Spleen (tissue), 7 donors: ENCODE results near the gene SPG11.

Experiments used
- CTCF ChIP-seq, 11 experiments: fragments of 200-600 bp in 7 of 11; fragments of 450-650 bp in 4 of 11; sonication (generic) in 4 of 11; IDR thresholded peaks in 8 of 11; conservative IDR thresholded peaks in 3 of 11; 1 replicate in 7 of 11; 2 replicates in 4 of 11; pipeline versions ENCODE4 v1.4.0 to v1.8.0; 2016 to 2021; ENCODE audit warnings: antibody characterized with exemption in 11 of 11, inconsistent platforms in 4 of 11, mild to moderate bottlenecking in 1 of 11
- POLR2A ChIP-seq, 3 donors: fragments of 450-650 bp; IDR thresholded peaks; one replicate each; pipeline ENCODE4 v1.5.1; 2017; ENCODE audit warnings: antibody characterized with exemption in 3 of 3, mild to moderate bottlenecking in 1 of 3
- POLR2AphosphoS5 ChIP-seq, 3 donors: sonication (generic); formaldehyde crosslinking; IDR thresholded peaks; one replicate each; pipeline ENCODE4 v1.5.1; 2017; ENCODE audit warnings: antibody characterized with exemption in 3 of 3
- donor health status: DM: no; HTN: no; CAD: no; lungs with moderate emphysema.
- donor health status: DM: no; HTN: no; CAD: no.
- donor health status: DM: no; HTN: no; CAD: no.

- TF ChIP-seq CTCF (IDR thresholded peaks at IDR 0.05 in 8 of 11, conservative IDR thresholded peaks at IDR 0.05 in 3 of 11) (peak; percentile 9 to 69 (median 48)), POLR2A (IDR thresholded peaks at IDR 0.05) (no peak), POLR2AphosphoS5 (IDR thresholded peaks at IDR 0.05) (peak; percentile 22 to 40 (median 34))
Measured at GRCh38 chr15:44584162-44584749, 79.2 kb downstream of the SPG11 start.
